HuH-7.5 (cell line): ENCODE data around the gene SPDYE18.
"Not testable (repeated sequence)": the region's sequence is repeated elsewhere in the genome, so short reads cannot be mapped to it uniquely, and the experiment has no call there.

Source experiments
- DNase-seq: peaks from one replicate; pipeline ENCODE4 v3.0.0; 2011; ENCODE audit warnings: low spot score

Gene SPDYE18, protein sequence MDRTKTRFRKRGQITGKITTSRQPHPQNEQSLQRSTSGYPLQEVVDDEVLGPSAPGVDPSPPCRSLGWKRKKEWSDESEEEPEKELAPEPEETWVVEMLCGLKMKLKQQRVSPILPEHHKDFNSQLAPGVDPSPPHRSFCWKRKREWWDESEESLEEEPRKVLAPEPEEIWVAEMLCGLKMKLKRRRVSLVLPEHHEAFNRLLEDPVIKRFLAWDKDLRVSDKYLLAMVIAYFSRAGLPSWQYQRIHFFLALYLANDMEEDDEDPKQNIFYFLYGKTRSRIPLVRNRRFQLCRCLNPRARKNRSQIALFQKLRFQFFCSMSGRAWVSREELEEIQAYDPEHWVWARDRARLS

DNA sequence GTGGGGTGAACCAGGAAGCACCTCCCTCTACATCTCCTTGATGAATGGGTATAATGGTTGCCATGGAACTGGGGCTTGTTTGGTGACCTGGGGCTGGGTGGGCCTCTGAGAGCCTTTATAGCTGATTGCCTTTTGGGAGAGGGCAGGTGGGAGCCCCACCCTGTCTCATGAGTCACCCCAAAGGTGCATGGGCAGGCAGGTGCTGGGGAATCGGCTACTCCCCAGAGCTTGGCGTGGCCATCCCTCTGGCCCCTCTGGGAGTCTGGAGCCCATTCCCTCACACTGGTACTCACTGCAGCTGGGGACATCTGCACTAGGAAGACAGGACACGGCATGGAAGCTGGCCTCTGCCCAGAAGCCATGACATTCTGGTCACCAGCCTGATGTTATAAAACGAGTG, at the start of gene SPDYE18:
TSS of gene SPDYE18 (minus strand) at position 2 of the 400 bp plus-strand sequence. CDS start 2,046 bp downstream, outside the sequence.
- not testable (repeated sequence) for DNase-seq

DNA sequence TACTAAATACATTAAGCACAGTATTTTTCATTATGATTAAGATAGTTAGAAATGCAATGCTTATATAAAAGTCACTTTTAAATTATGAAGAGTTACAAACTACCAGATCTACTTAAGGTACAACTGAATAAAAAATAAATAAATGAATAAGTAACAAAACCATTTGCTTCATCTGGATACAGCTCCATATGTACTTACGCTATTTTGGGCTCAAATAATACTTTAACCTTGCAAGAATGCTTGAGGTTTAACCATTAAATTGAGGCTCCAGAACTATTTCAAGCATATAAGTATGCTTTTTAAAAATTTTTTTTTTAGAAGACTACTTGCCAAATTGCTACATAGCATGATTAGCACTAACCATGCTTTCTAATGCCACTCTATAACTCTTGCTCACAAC, 46.0 kb upstream of the SPDYE18 start:
- DNase-seq, result not testable (repeated sequence)

DNA sequence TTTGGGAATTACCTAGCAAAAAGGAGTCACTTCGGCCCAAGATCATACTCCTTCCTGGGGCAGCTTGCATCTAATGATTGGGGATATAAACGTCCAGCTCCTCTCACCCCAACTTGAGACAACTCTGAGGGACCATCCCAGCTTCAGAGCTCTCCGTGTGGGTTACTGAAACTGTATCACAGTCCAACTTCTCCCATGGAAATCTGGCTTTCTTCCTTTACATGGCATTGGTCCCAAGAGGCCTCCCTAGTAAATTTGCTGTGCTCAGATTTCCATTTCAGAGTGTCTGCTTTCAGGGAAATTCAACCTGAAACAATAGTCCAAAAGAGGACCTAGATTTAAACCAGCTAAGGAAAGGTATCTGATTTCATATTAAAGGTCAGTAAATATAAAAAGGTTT, 45.3 kb upstream of the SPDYE18 start:
- not testable (repeated sequence) for DNase-seq

DNA sequence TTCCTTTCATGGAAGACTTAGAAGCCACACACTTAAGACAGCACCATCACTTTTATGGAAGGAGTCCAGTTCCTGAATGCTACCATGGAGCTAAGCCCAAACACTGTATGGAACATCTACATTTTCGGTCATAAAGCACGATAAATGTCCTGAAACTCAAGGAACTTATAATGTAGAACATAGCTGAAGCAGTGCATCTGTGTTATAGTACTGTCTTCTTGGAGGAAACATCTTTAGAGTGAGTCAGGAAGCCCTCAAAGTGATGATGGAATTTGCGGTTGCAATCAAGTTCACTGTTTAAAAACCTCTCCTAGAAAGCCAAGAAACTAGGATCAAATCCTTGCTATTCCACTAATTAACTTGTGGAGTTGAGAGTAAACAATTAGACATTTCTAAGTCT, 43.5 kb upstream of the SPDYE18 start:
- DNase-seq, result not testable (repeated sequence)

DNA sequence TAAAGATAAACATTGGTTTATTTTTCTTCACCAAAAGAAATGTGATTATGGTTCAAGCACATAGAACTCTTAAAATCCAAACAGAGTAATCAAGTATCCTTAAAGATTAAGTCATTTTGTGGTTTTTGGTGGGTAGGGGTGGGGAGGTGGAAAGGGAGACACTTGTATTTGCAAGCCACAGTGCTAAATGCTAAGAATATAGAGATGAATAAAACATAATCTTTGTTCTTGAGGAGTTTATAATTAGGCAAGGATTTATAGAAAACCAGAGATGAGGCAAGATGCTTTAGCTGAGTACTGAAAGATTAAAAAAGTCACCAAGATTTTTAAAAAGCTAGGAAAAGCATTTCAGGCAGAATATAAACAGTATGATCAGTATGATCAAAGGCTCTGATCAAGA, 40.3 kb upstream of the SPDYE18 start:
- not testable (repeated sequence) for DNase-seq

DNA sequence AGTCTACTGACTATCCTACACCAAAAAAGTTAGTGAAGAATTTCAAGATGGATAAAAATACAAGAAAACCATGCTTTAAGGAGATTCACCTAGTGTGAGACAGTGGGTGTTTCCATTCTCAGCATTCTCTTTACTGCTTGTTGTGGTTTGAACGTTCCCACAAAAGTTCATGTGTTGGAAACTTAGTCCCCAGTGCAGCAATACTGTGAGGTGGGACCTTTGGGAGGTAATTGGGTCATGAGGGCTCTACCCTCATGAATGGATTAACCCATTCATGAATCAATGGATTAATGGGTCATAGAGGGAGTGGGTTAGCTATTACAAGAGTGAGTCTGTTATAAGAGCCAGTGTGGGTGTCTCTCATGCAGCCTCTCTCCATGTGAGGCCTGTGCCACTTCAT, 38.8 kb upstream of the SPDYE18 start:
- DNase-seq, result not testable (repeated sequence)

DNA sequence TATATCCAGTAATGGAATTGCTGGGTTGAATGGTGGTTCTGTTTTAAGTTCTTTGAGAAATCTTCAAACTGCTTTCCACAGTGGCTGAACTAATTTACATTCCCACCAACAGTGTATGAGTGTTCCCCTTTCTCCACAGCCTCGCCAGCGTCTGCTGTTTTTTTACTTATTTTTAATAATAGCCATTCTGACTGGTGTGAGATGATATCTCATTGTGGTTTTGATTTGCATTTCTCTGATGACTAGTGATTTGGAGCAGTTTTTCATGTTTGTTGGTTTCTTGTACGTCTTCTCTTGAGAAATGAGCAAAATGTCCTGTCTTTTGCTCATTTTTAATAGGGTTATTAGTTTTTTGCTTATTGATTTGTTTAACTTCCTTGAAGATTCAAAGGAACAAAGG, 38.1 kb upstream of the SPDYE18 start:
- not testable (repeated sequence) for DNase-seq

DNA sequence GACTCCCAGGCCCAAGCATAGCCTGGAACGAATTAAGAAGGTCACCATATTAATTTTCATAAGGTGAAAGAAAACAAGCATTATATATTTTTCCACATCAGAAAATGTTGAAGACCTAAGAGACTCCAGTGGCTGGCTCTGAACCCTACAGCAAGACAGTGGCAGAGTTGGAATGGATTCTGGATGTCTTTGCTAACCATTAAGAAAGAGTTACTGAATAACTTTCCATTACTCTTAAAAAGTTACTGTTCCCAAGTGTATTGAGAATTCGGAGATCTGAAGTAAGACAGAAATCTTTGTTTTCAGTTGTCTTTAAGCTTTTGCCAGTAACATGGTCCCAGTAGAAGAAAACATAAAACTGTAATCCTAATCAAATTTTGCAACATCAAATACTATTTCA, 29.9 kb upstream of the SPDYE18 start:
- DNase-seq, result not testable (repeated sequence)

DNA sequence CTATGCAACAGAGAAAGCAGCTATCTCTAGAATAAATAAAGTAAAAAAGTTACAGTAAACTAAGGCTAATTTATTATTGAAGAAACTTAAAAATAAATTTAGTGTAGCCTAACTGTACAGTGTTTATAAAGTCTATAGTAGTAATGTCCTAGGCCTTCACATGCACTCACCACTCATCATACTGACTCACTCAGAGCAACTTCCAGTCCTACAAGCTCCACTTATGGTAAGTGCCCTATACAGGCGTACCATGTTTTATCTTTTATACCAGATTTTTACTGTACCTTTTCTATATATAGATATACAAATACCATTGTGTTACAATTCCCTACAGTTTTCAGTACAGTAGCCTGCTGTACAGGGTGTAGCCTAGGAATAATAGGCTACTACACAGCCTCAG, 19.8 kb upstream of the SPDYE18 start:
- DNase-seq, result not testable (repeated sequence)

DNA sequence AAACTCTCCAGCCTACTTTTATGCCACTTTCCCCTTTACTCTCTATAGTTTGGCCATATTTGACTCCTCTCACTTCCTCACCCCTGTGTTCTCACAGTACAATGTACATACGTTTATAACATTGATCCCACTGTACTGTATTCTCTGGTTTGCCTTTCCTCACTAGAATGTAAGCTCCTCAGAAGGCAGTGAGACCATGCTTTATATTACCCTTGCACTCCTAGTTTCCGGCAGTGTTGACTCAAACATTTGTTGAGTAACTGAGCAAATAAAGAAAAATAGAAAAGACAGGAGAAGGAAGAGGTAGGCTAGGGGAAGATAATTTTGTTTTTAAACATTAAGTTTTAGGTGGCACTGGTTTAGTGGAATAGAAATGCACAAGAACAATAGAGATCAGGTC, 17.9 kb upstream of the SPDYE18 start:
- DNase-seq, result not testable (repeated sequence)

DNA sequence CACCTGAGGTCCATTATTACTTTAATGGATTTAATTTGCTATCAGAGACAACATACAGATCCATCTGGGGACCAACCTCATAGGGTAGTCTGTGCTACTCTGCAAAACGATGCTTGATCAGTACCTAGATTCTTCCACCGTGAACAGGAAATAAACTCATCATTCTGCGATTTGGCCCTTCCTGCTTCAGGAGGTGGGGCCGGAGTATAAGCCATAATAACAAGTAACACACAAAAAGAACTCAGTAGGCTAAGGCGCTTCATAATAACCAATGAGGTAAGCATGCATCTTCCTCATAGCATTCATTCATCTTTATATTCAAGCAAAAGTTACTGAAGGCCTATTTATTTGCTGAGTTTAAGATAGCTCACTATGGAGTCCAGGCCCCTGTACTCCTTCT, 17.3 kb upstream of the SPDYE18 start:
- not testable (repeated sequence) for DNase-seq

DNA sequence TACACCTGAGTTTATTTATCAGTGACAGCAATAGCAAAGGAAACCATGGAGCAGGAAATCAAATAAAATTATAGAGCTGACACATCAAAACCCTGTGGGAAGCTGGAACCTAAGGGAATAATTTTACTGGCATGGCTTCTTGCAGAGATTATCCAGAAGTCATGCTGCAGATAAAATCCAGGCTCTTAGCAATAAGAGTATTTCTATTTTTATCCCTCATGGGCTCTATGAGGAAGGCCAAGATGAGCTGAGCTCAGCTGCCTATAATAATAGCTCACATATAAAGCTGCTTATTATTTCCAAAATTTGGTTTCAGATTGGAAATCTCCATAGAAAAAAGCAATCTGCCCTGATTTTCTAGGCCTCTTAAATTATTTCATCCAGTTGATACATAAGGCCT, 16.8 kb upstream of the SPDYE18 start:
- not testable (repeated sequence) for DNase-seq

DNA sequence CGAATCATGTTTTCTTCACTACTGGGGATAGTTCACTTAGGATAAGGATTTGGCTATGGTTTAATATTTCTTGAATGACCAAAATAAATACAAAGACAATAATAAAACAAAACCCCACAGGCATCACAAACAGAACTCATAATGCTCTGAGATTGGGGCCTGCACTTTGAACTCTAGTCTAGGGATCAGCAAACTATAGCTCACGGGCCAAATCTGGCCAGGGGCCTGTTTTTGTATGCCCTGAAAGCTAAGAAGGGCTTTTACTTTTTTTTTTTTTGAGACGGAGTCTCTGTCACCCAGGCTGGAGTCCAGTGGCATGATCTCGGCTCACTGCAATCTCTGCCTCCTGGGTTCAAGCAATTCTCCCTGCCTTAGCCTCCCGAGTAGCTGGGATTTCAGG, 14.7 kb upstream of the SPDYE18 start:
- not testable (repeated sequence) for DNase-seq

DNA sequence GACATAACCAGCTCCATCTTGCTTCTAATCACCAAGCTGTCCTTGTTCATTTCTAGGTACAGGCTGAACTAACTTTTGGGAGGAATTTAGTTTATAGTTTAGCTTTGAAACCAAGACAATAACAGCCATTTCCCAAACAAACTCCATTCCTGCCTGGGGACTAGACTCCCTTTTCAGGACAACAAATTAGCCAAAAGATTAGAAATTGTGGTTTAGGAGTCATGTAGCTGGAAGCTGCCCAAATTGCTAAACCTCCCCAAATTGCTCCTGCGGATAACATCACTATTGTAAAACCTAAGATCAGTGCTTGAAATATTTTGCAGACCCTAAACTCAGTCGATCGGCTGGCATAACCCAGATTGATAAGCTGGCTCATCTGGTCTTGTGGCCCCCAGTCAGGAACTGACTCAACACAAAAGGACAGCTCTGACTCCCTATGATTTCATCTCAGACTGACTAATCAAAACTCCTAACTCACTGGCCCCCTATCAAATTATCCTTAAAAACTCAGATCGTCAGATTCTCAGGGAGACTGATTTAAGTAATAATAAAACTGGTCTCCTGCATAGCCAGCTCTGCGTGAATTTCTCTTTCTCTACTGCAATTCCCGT, 12.5 kb upstream of the SPDYE18 start:
- not testable (repeated sequence) for DNase-seq

DNA sequence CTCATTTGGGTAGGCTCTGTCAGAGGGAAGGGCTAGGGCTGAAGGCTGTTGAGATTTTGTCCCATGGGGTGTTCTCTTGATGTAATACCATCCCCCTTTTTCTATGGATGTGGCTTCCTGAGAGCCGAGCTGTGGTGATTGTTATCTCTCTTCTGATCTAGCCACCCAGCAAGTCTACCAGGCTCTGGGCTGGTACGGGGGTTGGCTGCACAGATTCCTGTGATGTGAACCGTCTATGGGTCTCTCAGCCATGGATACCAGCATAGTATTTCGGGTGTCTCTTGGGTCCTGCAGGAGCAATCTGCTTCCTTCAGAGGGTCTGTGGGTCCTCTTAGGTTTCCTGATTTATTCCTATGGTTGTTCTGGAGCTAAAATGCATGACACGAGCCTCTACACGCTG, 8.8 kb upstream of the SPDYE18 start:
- DNase-seq, result not testable (repeated sequence)

DNA sequence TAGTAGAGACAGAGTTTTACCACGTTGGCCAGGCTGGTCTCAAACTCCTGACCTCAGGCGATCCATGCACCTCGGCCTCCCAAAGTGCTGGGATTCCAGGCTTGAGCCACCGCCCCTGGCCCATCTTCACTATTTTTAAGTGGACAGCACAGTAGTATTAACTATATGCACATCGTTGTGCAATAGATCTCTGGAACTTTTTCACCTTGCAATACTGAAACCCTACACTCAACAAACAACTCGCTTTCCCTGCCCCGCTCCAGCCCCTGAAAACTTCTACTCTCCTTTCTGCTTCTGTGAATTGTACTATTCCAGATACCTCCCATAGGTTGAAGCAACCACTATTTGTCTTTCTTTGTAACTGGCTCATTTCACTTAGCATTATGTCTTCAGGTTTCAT, 3.5 kb upstream of the SPDYE18 start:
- DNase-seq, result not testable (repeated sequence)

DNA sequence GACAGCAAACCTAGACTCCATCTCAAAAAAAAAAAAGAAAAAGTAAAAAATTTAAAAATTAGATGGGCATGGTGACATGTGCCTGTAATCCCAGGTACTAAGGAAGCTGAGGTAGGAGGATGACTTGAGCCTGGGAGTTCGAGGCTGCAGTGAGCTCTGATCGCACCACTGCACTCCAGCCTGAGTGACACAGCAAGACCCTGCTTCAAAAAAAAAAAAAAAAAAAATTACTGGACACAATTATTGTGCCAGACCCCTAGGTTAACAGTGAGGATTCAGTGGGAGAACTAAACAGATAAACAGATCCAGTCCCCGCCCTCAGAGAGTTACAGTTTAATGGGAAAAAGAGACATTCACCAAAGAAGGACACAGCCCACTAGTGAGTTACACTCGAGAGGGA, 1.4 kb upstream of the SPDYE18 start:
- not testable (repeated sequence) for DNase-seq

DNA sequence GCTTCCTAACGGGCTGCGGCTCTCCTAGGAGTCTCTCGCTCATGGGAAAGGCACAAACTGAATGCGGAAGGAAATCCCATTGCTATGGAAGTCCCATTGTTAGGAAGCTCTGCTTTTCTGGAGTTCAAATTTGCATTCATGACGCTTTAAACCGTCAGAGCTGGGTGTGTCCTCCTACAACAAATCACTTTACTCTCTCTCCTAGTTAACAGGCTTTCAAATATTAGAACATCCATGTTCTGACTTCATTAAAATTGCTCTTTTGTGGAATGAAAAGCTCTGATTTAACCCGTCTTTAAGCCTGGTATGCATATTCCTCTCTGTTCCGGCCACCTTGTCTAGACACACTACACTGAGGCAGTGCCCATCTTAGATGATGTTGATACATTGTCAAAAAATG, 30.1 kb downstream of the SPDYE18 start, which contains the start of gene SPDYE17:
TSS of gene SPDYE17 (minus strand) at position 101 of the 400 bp plus-strand sequence. CDS start 1,791 bp downstream, outside the sequence.
- DNase-seq, result not testable (repeated sequence)

DNA sequence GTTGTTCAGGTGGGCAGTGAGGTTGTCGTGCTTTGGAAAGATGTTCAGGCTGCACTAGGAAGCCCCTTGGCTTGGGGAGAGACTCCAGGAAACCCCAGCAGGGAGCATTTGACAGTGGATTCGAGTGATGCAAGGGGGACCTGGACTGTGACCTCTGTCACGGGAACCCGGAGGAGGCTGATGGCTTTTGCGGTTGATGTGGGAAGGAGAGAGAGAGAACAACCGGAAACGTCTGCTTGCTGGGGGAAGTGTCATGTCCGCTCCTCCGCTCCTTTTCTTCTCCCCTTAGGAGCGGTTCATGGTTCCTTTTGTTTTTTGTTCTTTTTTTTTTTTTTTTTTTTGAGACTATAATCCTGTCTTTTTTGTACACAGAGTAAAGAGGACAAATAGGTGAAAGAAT, 36.0 kb downstream of the SPDYE18 start:
- not testable (repeated sequence) for DNase-seq

DNA sequence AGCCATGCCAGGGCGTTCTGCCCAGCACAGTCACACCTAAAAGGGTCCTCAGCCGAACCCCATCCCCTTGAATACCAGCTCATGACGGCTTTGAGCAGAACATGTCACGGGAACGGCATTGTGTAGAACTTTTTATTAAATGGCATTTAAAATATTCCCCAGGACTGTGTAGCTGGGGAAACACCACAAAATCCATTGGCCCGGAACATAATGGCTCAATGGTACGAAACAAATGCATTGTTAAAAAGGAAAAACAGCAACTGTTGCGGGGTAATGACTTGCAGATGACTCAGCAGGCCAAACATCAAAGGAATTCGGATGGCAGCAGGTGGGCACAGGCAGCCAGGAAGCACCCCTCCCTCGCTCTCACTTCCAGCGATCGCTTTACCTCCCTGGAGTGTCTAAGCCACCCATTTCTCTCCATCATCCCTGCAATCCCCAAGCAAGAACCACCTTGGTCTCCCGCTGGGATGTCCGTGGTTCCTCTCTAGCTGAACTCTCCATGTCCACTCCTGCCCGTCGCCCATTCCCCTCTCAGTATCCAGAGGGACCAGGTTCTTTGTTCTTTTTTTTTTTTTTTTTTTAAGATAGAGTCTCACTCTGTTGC, 52.2 kb downstream of the SPDYE18 start:
- not testable (repeated sequence) for DNase-seq

DNA sequence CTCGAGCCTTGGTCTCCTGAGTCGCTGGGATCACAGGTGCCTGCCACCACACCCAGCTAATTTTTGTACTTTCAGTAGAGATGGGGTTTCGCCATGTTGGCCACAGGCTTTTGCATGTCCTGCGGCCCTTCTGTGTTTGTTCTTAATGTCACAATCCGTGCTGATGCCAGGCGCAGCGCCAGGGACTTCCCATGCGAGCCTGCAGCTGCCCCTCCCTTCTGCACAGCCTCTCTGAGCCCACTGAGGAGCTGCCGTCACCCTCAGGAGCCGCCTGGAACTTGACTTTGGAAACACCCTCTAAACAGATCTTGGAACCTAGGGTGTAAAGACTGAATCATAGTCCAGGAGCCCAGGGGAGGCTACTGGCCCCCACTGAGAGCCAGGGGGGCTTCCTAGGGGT, 54.4 kb downstream of the SPDYE18 start:
- DNase-seq, result not testable (repeated sequence)

DNA sequence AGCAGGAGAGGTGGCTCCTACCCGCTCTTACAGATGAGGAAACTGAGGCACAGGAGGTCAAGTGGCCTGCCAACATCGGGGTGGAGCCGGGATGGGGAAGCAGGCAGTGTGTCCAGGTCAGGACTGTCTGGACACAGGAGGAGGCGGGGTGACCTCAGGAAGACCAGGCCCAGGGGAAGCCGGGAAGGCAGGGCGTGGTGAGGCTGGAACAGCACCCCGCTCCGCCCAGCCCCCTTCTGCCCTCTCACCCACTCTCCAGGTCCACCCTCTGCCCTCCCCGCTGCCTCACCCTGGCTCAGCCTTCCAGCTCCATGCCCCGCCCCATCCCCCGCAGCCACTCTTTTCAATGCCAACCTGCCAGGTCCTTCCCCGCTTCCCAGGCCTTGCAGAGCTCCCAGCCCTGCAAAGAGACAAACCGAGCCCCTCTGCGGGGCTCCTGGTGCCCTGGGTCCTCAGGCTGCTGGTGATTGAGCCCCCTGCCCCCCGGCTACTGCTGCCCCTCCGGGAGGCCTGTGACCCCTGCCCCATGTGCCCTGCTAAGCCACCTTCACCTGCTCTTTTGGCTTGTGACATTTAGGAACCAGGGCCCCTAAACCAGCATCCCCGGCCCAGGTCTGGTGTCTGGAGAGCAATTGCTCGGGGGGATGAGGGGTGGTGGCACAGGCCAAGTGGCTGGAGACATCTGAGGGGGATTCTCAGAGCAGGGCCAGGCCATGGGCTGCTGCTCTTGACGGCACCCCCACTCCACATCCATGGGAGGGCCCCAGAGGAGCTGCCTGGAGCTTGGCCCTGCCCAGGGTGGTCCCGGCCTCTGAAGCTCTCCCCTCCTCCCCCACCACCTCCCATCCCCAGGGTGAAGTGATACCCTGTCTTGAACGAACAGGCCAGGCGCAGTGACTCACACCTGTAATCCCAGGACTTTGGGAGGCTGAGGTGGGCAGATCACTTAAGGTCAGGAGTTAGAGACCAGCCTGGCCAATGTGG, 55.9 kb downstream of the SPDYE18 start:
- DNase-seq, result not testable (repeated sequence)
